Kidney (tissue), 14 donors: Measurements from ENCODE around the gene FGD6. TPM values are rescaled to one million over a fixed set of nuclear protein-coding genes. Genes with fewer than 3 reads are reported as not detected.

Source experiments
- DNase-seq, 5 donors: peaks; one replicate each; pipeline ENCODE4 v3.0.0-alpha.2; 2013 to 2020
- FAIRE-seq: peaks from 2 replicates; lab custom pipeline; 2012; peaks lifted over from hg19 to GRCh38; lab: Jason Lieb, UNC
- H3K27ac ChIP-seq, 2 donors: one replicate each; pipeline ENCODE4 v1.7.0; 2013; ENCODE audit warnings: low read depth in 2 of 2, low read length in 2 of 2, inconsistent platforms in 1 of 2
- H3K27me3 ChIP-seq: one replicate; pipeline ENCODE4 v1.7.1; 2013; ENCODE audit warnings: low read length, inconsistent platforms; ENCODE audit not compliant: control insufficient read depth, insufficient read depth
- H3K36me3 ChIP-seq, 3 donors: one replicate each; pipeline versions ENCODE4 v1.7.0 to v1.7.1; 2013; ENCODE audit warnings: low read length in 3 of 3, control low read depth in 1 of 3, inconsistent platforms in 1 of 3; ENCODE audit not compliant: insufficient read depth in 3 of 3, control insufficient read depth in 2 of 3
- H3K4me1 ChIP-seq, 3 donors: one replicate each; pipeline versions ENCODE4 v1.7.0 to v1.7.1; 2013; ENCODE audit warnings: low read length in 3 of 3, inconsistent platforms in 1 of 3, low read depth in 1 of 3; ENCODE audit not compliant: control insufficient read depth in 2 of 3, insufficient read depth in 2 of 3
- H3K4me3 ChIP-seq, 3 donors: one replicate each; pipeline versions ENCODE4 v1.7.0 to v1.8.1; 2013; ENCODE audit warnings: low read length in 3 of 3, control low read depth in 1 of 3, inconsistent platforms in 1 of 3
- H3K9ac ChIP-seq, 3 donors: one replicate each; pipeline versions ENCODE4 v1.7.0 to v1.7.1; 2013; ENCODE audit warnings: low read length in 3 of 3, control low read depth in 1 of 3, inconsistent platforms in 1 of 3
- H3K9me3 ChIP-seq, 3 donors: one replicate each; pipeline versions ENCODE4 v1.7.0 to v1.7.1; 2013; ENCODE audit warnings: low read length in 3 of 3, control low read depth in 1 of 3, inconsistent platforms in 1 of 3; ENCODE audit not compliant: control insufficient read depth in 2 of 3, insufficient read depth in 1 of 3
- CTCF ChIP-seq: IDR thresholded peaks from 3 replicates; pipeline ENCODE4 v1.5.1; 2012; ENCODE audit warnings: mild to moderate bottlenecking, moderate library complexity, borderline replicate concordance; ENCODE audit not compliant: insufficient read depth; ENCODE audit errors: extremely low read depth
- intact Hi-C: fragments of 100-400 bp; cut with DNase I; formaldehyde crosslinking; loops from one replicate; pipeline ENCODE4 v1.11.1; 2022
- polyA plus RNA-seq: library from polyadenylated mRNA; stranded (reverse); fragments of 350-450 nt; fragmentation: Illumina TruSeq; extraction: RNeasy Lipid Tissue Mini Kit (QIAGEN cat#74804); gene quantifications from one replicate; pipeline ENCODE4 v1.2.3, GENCODE V29; 2014; ENCODE audit warnings: low read depth, low replicate concordance; ENCODE audit not compliant: insufficient read depth
- total RNA-seq: library from RNA; stranded (reverse); fragmentation: NEBNext Ultra II Directional; extraction: Animal tissue kit (Norgen Biotek cat#: 25700); gene quantifications from one replicate; pipeline ENCODE4 v1.2.1, GENCODE V29; 2021
- donor health status: control.
- donor health status: control.
- donor health status: control.
- donor health status: control.
- donor health status: control.
- donor health status: DM: yes; HTN: yes; CAD: no.
- donor health status: Normal renal cell carcinoma (clear cell type).

FGD6 gene
- total and polyA plus RNA-seq, 2 donors from 2014 or later = 1.2 to 19.8 TPM

GRCh38 chr12:95130096-95130495 is 87.2 kb downstream of the FGD6 start:
- no peak overlapping the region for H3K9ac ChIP-seq
- H3K36me3 ChIP-seq = peaks cover 2% of the 10 kb centered on the region in 3 donors
- no peaks in the 10 kb centered on the region for H3K4me1 ChIP-seq
- DNase-seq (no peak), FAIRE-seq (no peak)
- H3K9me3 ChIP-seq = no peaks in the 10 kb centered on the region
- H3K27ac ChIP-seq = no peak overlapping the region
- TF ChIP-seq CTCF = no peak
- no peaks in the 10 kb centered on the region for H3K27me3 ChIP-seq
- intact Hi-C loops = no loop called here
- no peak overlapping the region for H3K4me3 ChIP-seq

- Histone ChIP-seq H3K27ac (no peak overlapping the region), H3K4me1 (no peaks in the 10 kb centered on the region), H3K4me3 (no peak overlapping the region), H3K27me3 (no peaks in the 10 kb centered on the region), H3K9me3 (no peaks in the 10 kb centered on the region), H3K36me3 (peaks cover 0 to 3% (median 2%) of the 10 kb centered on the region in 3 donors), H3K9ac (no peak overlapping the region)
- intact Hi-C loops = no loop called here
- FAIRE-seq = no peak
- no peak for DNase-seq
- no peak for TF ChIP-seq CTCF
Observed at GRCh38 chr12:95129115-95129514, 88.2 kb downstream of the FGD6 start.

- intact Hi-C loops = no loop called here
- no peaks in the 10 kb centered on the region for H3K4me1 ChIP-seq
- H3K9ac ChIP-seq = no peak overlapping the region
- no peak for TF ChIP-seq CTCF
- H3K27ac ChIP-seq = no peak overlapping the region
- no peak overlapping the region for H3K4me3 ChIP-seq
- H3K36me3 ChIP-seq = peaks cover 0 to 3% (median 0%) of the 10 kb centered on the region in 3 donors
- FAIRE-seq = no peak
- H3K9me3 ChIP-seq = no peaks in the 10 kb centered on the region
- no peak for DNase-seq
- no peaks in the 10 kb centered on the region for H3K27me3 ChIP-seq
Observed at GRCh38 chr12:95126736-95127135, 90.5 kb downstream of the FGD6 start.

GRCh38 chr12:95126076-95126475 is 91.2 kb downstream of the FGD6 start:
- H3K27ac ChIP-seq = no peak overlapping the region

More at GRCh38 chr12:95126076-95126475, 91.2 kb downstream of the FGD6 start:
- intact Hi-C loops = no loop called here
- Histone ChIP-seq H3K4me3 (no peak overlapping the region), H3K9ac (no peak overlapping the region), H3K9me3 (no peaks in the 10 kb centered on the region), H3K36me3 (peaks cover 0 to 3% (median 0%) of the 10 kb centered on the region in 3 donors), H3K4me1 (no peaks in the 10 kb centered on the region), H3K27me3 (no peaks in the 10 kb centered on the region)
- TF ChIP-seq CTCF = no peak
- FAIRE-seq (no peak), DNase-seq (no peak)
